K562 (cell line): ENCODE measurements around the gene IFT122. TPM values are rescaled to one million over a fixed set of nuclear protein-coding genes. Genes with fewer than 3 reads are reported as not detected.

ENCODE experiments used
- ATAC-seq: fragments of 200-7000 bp; cut with Tn5 transposase; 3 replicates; pipeline ENCODE4 v1.9.1; 2020; ENCODE audit warnings: moderate library complexity
- BruUV-seq: library from RNA; stranded (reverse); fragments of 400-500 nt; replicated peaks from 2 replicates; lab custom pipeline; 2021; lab: Mats Ljungman, UMichigan
- CTCF ChIA-PET: fragments of 300-600 bp; formaldehyde crosslinking; extraction: SDS; loops from one replicate; lab custom pipeline; 2021; ENCODE audit warnings: low intra/inter-chr PET ratio; lab: Yijun Ruan, JAX
- POLR2A ChIA-PET: fragments of 300-600, 350-650 bp; sonication (Branson Sonifier 250); formaldehyde crosslinking; extraction: SDS; loops from one replicate; lab custom pipeline; 2021; ENCODE audit warnings: antibody characterized with exemption, inconsistent platforms; lab: Yijun Ruan, JAX
- DNase-seq, 4 experiments: peaks; one replicate each; pipeline versions ENCODE4 v3.0.0 to v3.0.0-alpha.2; 2011 to 2018; ENCODE audit warnings: low spot score in 3 of 4, mixed read lengths in 3 of 4; ENCODE audit errors: extremely low read depth in 1 of 4
- FAIRE-seq: peaks from 2 replicates; lab custom pipeline; 2011; peaks lifted over from hg19 to GRCh38; lab: Jason Lieb, UNC
- H2AFZ ChIP-seq: 2 replicates; pipeline ENCODE4 v1.6.0; 2011; ENCODE audit warnings: low read depth, low read length, control low read depth, inconsistent platforms
- H3K27ac ChIP-seq: fragments of 200-600 bp; 3 replicates; pipeline ENCODE4 v1.8.0; 2011; ENCODE audit warnings: low read depth, mild to moderate bottlenecking, control low read depth, inconsistent platforms, low read length, moderate library complexity, mixed read lengths; ENCODE audit errors: extremely low read depth
- H3K27me3 ChIP-seq, 2 experiments: fragments of 300-600 bp in 1 of 2; 2 replicates in 1 of 2; 3 replicates in 1 of 2; pipeline versions ENCODE4 v1.6.0 to v1.8.0; 2011; ENCODE audit warnings: inconsistent platforms in 2 of 2, low read length in 2 of 2, mild to moderate bottlenecking in 1 of 2, mixed read lengths in 1 of 2, moderate library complexity in 1 of 2; ENCODE audit not compliant: control insufficient read depth in 2 of 2, insufficient read depth in 2 of 2
- H3K36me3 ChIP-seq: fragments of 300-600 bp; 3 replicates; pipeline ENCODE4 v1.8.0; 2011; ENCODE audit warnings: mild to moderate bottlenecking, low read length, inconsistent platforms; ENCODE audit not compliant: control insufficient read depth, insufficient read depth
- H3K4me1 ChIP-seq, 2 experiments: fragments of 200-600 bp in 1 of 2; replicated peaks in 1 of 2; 2 replicates in 1 of 2; 3 replicates in 1 of 2; pipeline versions ENCODE4 v1.5.1 to v1.8.0; 2011; ENCODE audit warnings: inconsistent platforms in 2 of 2, low read length in 2 of 2, mild to moderate bottlenecking in 1 of 2, mixed read lengths in 1 of 2, moderate library complexity in 1 of 2; ENCODE audit not compliant: control insufficient read depth in 2 of 2, insufficient read depth in 2 of 2
- H3K4me2 ChIP-seq: 2 replicates; pipeline ENCODE4 v1.6.1; 2011; ENCODE audit warnings: low read length, control low read depth, inconsistent platforms, mixed read lengths; ENCODE audit not compliant: insufficient read depth
- H3K4me3 ChIP-seq: fragments of 200-600 bp; sonication (generic), shearing (Covaris generic); 2 replicates; pipeline ENCODE4 v1.5.1; 2016; ENCODE audit warnings: control low read depth, inconsistent platforms
- H3K79me2 ChIP-seq: fragments of 200-600 bp; 3 replicates; pipeline ENCODE4 v1.8.0; 2011; ENCODE audit warnings: low read length, inconsistent platforms; ENCODE audit not compliant: control insufficient read depth, insufficient read depth
- H3K9ac ChIP-seq, 2 experiments: 2 replicates each; pipeline versions ENCODE4 v1.6.0 to v1.6.1; 2011; ENCODE audit warnings: low read depth in 2 of 2, low read length in 2 of 2, control low read depth in 1 of 2, inconsistent platforms in 1 of 2, mild to moderate bottlenecking in 1 of 2, mixed read lengths in 1 of 2; ENCODE audit not compliant: insufficient read depth in 1 of 2
- H3K9me1 ChIP-seq: one replicate; pipeline ENCODE4 v1.6.0; 2011; ENCODE audit warnings: inconsistent platforms, mild to moderate bottlenecking, low read length, moderate library complexity; ENCODE audit not compliant: control insufficient read depth, insufficient read depth
- H3K9me3 ChIP-seq: replicated peaks from 2 replicates; pipeline ENCODE4 v1.5.1; 2011; ENCODE audit warnings: low read depth, low read length, inconsistent platforms; ENCODE audit not compliant: control insufficient read depth, insufficient read depth
- H4K20me1 ChIP-seq: replicated peaks from 2 replicates; pipeline ENCODE4 v1.6.1; 2011; ENCODE audit warnings: low read length, inconsistent platforms, mixed read lengths; ENCODE audit not compliant: control insufficient read depth, insufficient read depth
- SP1 ChIP-seq: sonication (generic); formaldehyde crosslinking; IDR thresholded peaks from 2 replicates; pipeline ENCODE4 v1.8.1; 2022; ENCODE audit warnings: mild to moderate bottlenecking, missing genetic modification reagents
- ZNF76 ChIP-seq: fragments of 250-450 bp; sonication (Bioruptor Pico); IDR thresholded peaks from 2 replicates; pipeline ENCODE4 v1.4.0; 2020; ENCODE audit warnings: mild to moderate bottlenecking, moderate library complexity, borderline replicate concordance
- WGBS: fragments of 100-300 bp; shearing (Covaris generic); methylation state at CpG from one replicate; pipeline ENCODE4 v1.1.6; 2016; ENCODE audit warnings: low coverage, mixed read lengths; ENCODE audit not compliant: insufficient coverage; ENCODE audit errors: missing lambda C conversion rate; 5-methylcytosine and 5-hydroxymethylcytosine counted together
- in situ Hi-C: fragments of 300-500 bp; cut with MboI; formaldehyde crosslinking; loops from 4 replicates; pipeline ENCODE4 v1.15.0; 2018; ENCODE audit warnings: inconsistent platforms, mixed read lengths
- intact Hi-C: fragments of 100-400 bp; cut with micrococcal nuclease; formaldehyde crosslinking; loops from 2 replicates; pipeline ENCODE4 v1.14.2; 2022
- polyA plus RNA-seq, 8 experiments: library from polyadenylated mRNA; depleted of rRNA in 4 of 8; stranded (reverse) in 5 of 8; unstranded in 3 of 8; fragments of >200 nt; fragmentation: Nextera tagmentation in 2 of 8; fragmentation: Illumina TruSeq in 1 of 8; extraction: Ambion mirVana in 2 of 8; extraction: Trizol in 1 of 8; gene quantifications; 2 replicates each; pipeline versions ENCODE4 v1.2.1 to v1.2.3, GENCODE V29; 2011 to 2014; ENCODE audit warnings: inconsistent platforms in 1 of 8, missing spikeins in 1 of 8
- total RNA-seq, 7 experiments: library from RNA; depleted of rRNA in 6 of 7; stranded (reverse); fragments of >200 nt in 6 of 7; fragmentation: Illumina TruSeq in 2 of 7; extraction: Trizol in 2 of 7; gene quantifications; 2 replicates each; pipeline versions ENCODE4 v1.2.1 to v1.2.3, GENCODE V29; 2011 to 2021; ENCODE audit warnings: low replicate concordance in 1 of 7
- TF ChIP-seq, protein P1 (sequence below): fragments of 250-450 bp; sonication (Bioruptor Pico); IDR thresholded peaks from 2 replicates; pipeline ENCODE4 v1.4.0; 2020
- TF ChIP-seq, protein P2 (sequence below): fragments of 450-650 bp; conservative IDR thresholded peaks from 2 replicates; pipeline ENCODE4 v1.6.1; 2016; ENCODE audit warnings: missing genetic modification characterization, low read depth, mild to moderate bottlenecking, control low read depth, missing compliant biosample characterization
- TF ChIP-seq, protein P3 (sequence below), 2 experiments: IDR thresholded peaks in 1 of 2; conservative IDR thresholded peaks in 1 of 2; 2 replicates each; pipeline ENCODE4 v1.6.1; 2016; ENCODE audit warnings: low read depth in 2 of 2, mild to moderate bottlenecking in 1 of 2, missing compliant biosample characterization in 1 of 2, missing genetic modification characterization in 1 of 2, moderate library complexity in 1 of 2
- TF ChIP-seq, protein P4 (sequence below): fragments of 450-650 bp; formaldehyde crosslinking; IDR thresholded peaks from 2 replicates; pipeline ENCODE4 v1.4.0; 2020; ENCODE audit warnings: mild to moderate bottlenecking, mixed read lengths

Gene IFT122
- total and polyA plus RNA-seq, 9 of the 15 experiments (the other 6 are each of a cell fraction or from before 2014, with no cell fraction given): 2.4 to 11.5 (median 7.7) TPM

DNA sequence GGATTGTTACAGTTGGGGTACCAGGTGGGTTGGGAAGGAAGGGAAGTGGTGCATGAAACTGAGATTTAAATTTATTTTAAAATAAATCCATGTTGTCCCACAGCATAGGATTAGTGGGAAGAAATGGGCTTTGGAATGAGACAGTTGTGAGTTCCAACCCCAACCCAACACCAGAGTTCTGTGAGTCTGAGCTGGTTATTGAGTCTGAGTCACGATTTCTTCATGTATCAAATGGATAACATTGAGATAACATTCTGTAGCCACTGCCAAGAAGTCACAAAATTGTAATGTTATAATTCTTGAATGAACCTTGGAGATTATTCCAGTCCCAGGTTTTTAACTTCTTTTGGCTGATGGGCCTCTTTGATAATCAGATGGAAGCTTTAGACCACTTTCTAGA is 13.7 kb downstream of the IFT122 start:
- POLR2A ChIA-PET: interaction anchor here (1.2 to 1.4 kb wide), 2 partner anchors 8 to 9 kb away, joined by 3 to 6 read pairs; no protein-coding TSS in a partner anchor
- Histone ChIP-seq H3K36me3 (peaks cover 14% of the 10 kb centered on the region; the same call in 2 of the 3 replicates), H3K4me2 (no peak overlapping the region), H3K79me2 (peaks cover 8% of the 10 kb centered on the region; the same call in 2 of the 3 replicates), H3K4me1 (peaks cover 12 to 40% of the 10 kb centered on the region in 2 experiments; a peak in 4 of 5 replicates), H4K20me1 (no peaks in the 10 kb centered on the region), H3K4me3 (no peak overlapping the region), H2AFZ (no peak overlapping the region), H3K9me3 (no peaks in the 10 kb centered on the region), H3K9me1 (no peaks in the 10 kb centered on the region), H3K9ac (no peak overlapping the region), H3K27me3 (no peaks in the 10 kb centered on the region), H3K27ac (no peak overlapping the region)
- intact Hi-C loops: no loop called here
- no peak for FAIRE-seq
- in situ Hi-C loops: no loop called here
- DNase-seq: no peak
- no TSS peak for BruUV-seq
- CTCF ChIA-PET: no interaction called here
- 73% methylated on average over 1 of the region's 1 CpG for WGBS
- no peak for ATAC-seq
- no peak for TF ChIP-seq ZNF76 (CRISPR knock-in tag)
- TF ChIP-seq, protein P1, sequence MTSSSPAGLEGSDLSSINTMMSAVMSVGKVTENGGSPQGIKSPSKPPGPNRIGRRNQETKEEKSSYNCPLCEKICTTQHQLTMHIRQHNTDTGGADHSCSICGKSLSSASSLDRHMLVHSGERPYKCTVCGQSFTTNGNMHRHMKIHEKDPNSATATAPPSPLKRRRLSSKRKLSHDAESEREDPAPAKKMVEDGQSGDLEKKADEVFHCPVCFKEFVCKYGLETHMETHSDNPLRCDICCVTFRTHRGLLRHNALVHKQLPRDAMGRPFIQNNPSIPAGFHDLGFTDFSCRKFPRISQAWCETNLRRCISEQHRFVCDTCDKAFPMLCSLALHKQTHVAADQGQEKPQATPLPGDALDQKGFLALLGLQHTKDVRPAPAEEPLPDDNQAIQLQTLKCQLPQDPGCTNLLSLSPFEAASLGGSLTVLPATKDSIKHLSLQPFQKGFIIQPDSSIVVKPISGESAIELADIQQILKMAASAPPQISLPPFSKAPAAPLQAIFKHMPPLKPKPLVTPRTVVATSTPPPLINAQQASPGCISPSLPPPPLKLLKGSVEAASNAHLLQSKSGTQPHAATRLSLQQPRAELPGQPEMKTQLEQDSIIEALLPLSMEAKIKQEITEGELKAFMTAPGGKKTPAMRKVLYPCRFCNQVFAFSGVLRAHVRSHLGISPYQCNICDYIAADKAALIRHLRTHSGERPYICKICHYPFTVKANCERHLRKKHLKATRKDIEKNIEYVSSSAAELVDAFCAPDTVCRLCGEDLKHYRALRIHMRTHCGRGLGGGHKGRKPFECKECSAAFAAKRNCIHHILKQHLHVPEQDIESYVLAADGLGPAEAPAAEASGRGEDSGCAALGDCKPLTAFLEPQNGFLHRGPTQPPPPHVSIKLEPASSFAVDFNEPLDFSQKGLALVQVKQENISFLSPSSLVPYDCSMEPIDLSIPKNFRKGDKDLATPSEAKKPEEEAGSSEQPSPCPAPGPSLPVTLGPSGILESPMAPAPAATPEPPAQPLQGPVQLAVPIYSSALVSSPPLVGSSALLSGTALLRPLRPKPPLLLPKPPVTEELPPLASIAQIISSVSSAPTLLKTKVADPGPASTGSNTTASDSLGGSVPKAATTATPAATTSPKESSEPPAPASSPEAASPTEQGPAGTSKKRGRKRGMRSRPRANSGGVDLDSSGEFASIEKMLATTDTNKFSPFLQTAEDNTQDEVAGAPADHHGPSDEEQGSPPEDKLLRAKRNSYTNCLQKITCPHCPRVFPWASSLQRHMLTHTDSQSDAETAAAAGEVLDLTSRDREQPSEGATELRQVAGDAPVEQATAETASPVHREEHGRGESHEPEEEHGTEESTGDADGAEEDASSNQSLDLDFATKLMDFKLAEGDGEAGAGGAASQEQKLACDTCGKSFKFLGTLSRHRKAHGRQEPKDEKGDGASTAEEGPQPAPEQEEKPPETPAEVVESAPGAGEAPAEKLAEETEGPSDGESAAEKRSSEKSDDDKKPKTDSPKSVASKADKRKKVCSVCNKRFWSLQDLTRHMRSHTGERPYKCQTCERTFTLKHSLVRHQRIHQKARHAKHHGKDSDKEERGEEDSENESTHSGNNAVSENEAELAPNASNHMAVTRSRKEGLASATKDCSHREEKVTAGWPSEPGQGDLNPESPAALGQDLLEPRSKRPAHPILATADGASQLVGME (CRISPR knock-in tag): no peak
- no peak for TF ChIP-seq SP1 (CRISPR knock-in tag)
- TF ChIP-seq, protein P2, sequence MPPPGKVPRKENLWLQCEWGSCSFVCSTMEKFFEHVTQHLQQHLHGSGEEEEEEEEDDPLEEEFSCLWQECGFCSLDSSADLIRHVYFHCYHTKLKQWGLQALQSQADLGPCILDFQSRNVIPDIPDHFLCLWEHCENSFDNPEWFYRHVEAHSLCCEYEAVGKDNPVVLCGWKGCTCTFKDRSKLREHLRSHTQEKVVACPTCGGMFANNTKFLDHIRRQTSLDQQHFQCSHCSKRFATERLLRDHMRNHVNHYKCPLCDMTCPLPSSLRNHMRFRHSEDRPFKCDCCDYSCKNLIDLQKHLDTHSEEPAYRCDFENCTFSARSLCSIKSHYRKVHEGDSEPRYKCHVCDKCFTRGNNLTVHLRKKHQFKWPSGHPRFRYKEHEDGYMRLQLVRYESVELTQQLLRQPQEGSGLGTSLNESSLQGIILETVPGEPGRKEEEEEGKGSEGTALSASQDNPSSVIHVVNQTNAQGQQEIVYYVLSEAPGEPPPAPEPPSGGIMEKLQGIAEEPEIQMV (tag): no peak
- TF ChIP-seq, protein P3, sequence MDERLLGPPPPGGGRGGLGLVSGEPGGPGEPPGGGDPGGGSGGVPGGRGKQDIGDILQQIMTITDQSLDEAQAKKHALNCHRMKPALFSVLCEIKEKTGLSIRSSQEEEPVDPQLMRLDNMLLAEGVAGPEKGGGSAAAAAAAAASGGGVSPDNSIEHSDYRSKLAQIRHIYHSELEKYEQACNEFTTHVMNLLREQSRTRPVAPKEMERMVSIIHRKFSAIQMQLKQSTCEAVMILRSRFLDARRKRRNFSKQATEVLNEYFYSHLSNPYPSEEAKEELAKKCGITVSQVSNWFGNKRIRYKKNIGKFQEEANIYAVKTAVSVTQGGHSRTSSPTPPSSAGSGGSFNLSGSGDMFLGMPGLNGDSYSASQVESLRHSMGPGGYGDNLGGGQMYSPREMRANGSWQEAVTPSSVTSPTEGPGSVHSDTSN (CRISPR knock-in tag; IDR thresholded peaks at IDR 0.05; ENCODE audit: low read depth): no peak
- TF ChIP-seq, protein P3 (tag; conservative IDR thresholded peaks at IDR 0.05; ENCODE audit: low read depth): no peak
- TF ChIP-seq, protein P4, sequence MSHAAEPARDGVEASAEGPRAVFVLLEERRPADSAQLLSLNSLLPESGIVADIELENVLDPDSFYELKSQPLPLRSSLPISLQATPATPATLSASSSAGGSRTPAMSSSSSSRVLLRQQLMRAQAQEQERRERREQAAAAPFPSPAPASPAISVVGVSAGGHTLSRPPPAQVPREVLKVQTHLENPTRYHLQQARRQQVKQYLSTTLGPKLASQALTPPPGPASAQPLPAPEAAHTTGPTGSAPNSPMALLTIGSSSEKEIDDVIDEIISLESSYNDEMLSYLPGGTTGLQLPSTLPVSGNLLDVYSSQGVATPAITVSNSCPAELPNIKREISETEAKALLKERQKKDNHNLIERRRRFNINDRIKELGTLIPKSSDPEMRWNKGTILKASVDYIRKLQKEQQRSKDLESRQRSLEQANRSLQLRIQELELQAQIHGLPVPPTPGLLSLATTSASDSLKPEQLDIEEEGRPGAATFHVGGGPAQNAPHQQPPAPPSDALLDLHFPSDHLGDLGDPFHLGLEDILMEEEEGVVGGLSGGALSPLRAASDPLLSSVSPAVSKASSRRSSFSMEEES (CRISPR knock-in tag): no peak
